GM10248 (cell line): Measurements from ENCODE around the gene CCDC175.

ENCODE experiments used
- CTCF ChIA-PET: fragments of 300-600 bp; sonication (Branson Sonifier 250); formaldehyde crosslinking; extraction: SDS; loops from one replicate; lab custom pipeline; 2021; ENCODE audit warnings: antibody characterized with exemption; lab: Yijun Ruan, JAX
- POLR2A ChIA-PET: fragments of 350-650 bp; sonication (Branson Sonifier 250); formaldehyde crosslinking; extraction: SDS; loops from one replicate; lab custom pipeline; 2020; ENCODE audit warnings: antibody characterized with exemption; lab: Yijun Ruan, JAX
- DNase-seq: peaks from one replicate; pipeline ENCODE4 v3.0.0; 2012; ENCODE audit errors: extremely low spot score
- CTCF ChIP-seq: IDR thresholded peaks from 2 replicates; pipeline ENCODE4 v1.5.1; 2012; ENCODE audit warnings: mild to moderate bottlenecking, low read depth; ENCODE audit errors: extremely low read depth, missing control alignments, control extremely low read depth

CCDC175 gene

GRCh38 chr14:59580911-59581310 lies 4.3 kb upstream of the CCDC175 start:
- CTCF ChIA-PET: no interaction called here
- POLR2A ChIA-PET: no interaction called here
- DNase-seq: no peak
- TF ChIP-seq CTCF: no peak

GRCh38 chr14:59570122-59570521 lies 6.5 kb downstream of the CCDC175 start:
- DNase-seq: no peak
- CTCF ChIA-PET: interaction anchor here (0.6 to 2.2 kb wide), 4 partner anchors 11 to 1071 kb away, joined by 3 to 10 read pairs (median 4); no protein-coding TSS in a partner anchor
- TF ChIP-seq CTCF: no peak
- POLR2A ChIA-PET: no interaction called here

GRCh38 chr14:59566725-59567124 lies 9.9 kb downstream of the CCDC175 start:
- POLR2A ChIA-PET: no interaction called here

GRCh38 chr14:59566296-59566695 lies 10.3 kb downstream of the CCDC175 start:
- POLR2A ChIA-PET: no interaction called here

More at GRCh38 chr14:59566725-59567124, 9.9 kb downstream of the CCDC175 start:
- CTCF ChIA-PET: interaction anchor here (3.3 kb wide), 1 partner anchor 10 kb away, joined by 25 read pairs; the partner anchor contains the start of gene CCDC175
- no peak for TF ChIP-seq CTCF
- DNase-seq: no peak

GRCh38 chr14:59565087-59565486 lies 11.5 kb downstream of the CCDC175 start:
- CTCF ChIA-PET: interaction anchor here (1.2 to 3.3 kb wide), 3 partner anchors 11 to 400 kb away, joined by 3 to 25 read pairs (median 6); partner anchors contain the start of gene CCDC175
- POLR2A ChIA-PET: no interaction called here
- TF ChIP-seq CTCF: no peak
- DNase-seq: no peak

More at GRCh38 chr14:59566296-59566695, 10.3 kb downstream of the CCDC175 start:
- no peak for TF ChIP-seq CTCF
- CTCF ChIA-PET: interaction anchor here (1.2 to 3.3 kb wide), 2 partner anchors 10 to 398 kb away, joined by 3 to 25 read pairs; partner anchors contain the start of gene CCDC175
- DNase-seq: no peak

GRCh38 chr14:59564366-59564765 lies 12.2 kb downstream of the CCDC175 start:
- ChIA-PET CTCF (interaction anchor here (1.6 kb wide), 1 partner anchor 13 kb away, joined by 6 read pairs; no protein-coding TSS in a partner anchor), POLR2A (no interaction called here)
- DNase-seq: no peak
- no peak for TF ChIP-seq CTCF

- POLR2A ChIA-PET: interaction anchor here (0.8 kb wide), 1 partner anchor 63 kb away, joined by 3 read pairs; the partner anchor contains the start of gene JKAMP
Observed at GRCh38 chr14:59547310-59547709, 29.3 kb downstream of the CCDC175 start.

More at GRCh38 chr14:59547310-59547709, 29.3 kb downstream of the CCDC175 start:
- no peak for TF ChIP-seq CTCF
- CTCF ChIA-PET: interaction anchor here (1.0 to 1.6 kb wide), 2 partner anchors 12 to 30 kb away, joined by 3 to 5 read pairs; partner anchors contain the start of gene CCDC175
- DNase-seq: no peak
